HG03378 (cell line): ENCODE results near the gene MTREX.

ENCODE experiments used
- ATAC-seq: cut with Tn5 transposase; IDR thresholded peaks from one replicate; pipeline ENCODE4 v1.9.1; 2021; ENCODE audit warnings: mild to moderate bottlenecking, moderate library complexity; ENCODE audit not compliant: unreplicated experiment

The MTREX gene

DNA sequence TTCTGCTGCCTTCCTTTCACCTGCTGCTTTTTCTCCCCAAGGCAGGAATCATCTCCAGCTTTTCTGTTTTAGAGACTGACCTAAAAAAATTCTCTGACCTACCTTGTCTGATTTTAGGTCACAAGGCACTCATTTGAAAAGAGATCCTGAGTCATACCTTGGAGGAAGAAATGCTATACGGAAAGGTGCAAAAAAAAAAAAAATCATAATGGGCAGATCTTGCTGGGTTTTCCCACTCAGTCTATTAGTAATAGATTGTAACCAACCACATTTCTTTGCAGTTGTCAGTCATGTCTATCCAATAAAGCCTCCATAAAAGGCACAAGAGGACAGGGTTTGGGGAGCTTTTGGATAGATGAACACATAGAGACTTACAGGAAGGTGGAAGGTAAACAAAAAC lies 70.0 kb downstream of the MTREX start:
- no peak for ATAC-seq

DNA sequence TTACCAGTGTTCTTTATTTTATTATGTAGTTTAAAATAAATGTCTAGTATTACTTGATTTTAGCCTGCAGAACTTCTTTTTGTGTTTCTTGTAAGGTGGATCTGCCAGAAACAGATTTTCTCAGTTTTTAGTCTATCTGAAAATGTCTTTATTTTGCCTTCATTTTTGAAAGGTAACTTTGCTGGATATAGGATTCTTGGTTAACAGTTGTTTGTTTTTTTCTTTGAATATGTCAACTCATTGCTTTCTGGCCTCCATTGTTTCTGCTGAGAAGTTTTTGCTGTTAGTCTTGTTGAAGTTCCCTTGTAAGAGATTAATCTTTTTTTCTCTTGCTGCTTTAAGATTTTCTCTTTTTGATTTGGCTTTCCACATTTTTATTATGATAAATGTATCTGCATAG lies 75.5 kb downstream of the MTREX start:
- no peak for ATAC-seq

DNA sequence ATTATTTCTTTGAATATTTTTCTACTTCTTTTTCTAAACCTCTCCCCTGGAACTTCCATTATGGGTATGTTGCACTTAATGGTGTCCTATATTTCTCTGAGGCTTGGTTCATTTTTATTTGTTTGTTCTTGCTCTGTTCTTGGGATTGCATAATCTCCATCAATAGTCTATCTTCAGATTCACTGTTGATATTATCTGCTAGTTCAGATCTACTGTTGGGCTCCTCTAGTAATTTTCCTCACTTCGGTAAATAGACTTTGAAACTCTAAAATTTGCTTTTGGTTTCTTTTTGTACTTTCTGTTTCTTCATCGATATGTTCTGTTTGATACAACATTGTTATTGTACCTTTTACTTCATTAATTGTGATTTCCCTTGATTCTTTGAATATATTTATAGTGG lies 76.3 kb downstream of the MTREX start:
- ATAC-seq, result no peak

DNA sequence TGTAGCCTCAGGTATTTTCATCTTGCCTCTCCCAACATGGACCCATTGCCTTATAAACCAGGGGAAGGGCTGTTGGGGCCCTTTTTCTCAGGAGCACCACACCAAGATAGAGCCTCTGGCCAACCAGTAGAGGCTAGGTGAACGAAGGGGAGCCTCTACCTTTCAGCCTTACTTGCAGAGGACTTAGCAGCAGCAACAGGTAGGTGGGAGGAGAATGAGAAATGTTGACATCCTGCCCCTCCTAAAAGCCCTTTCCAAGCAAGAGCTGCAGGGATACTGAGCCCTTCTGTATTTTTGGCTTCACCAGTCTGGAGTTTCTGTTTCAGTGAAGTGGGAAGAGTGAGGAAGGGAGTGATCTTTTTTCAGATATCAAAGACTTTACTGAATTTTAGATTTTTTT lies 77.4 kb downstream of the MTREX start:
- no peak for ATAC-seq

DNA sequence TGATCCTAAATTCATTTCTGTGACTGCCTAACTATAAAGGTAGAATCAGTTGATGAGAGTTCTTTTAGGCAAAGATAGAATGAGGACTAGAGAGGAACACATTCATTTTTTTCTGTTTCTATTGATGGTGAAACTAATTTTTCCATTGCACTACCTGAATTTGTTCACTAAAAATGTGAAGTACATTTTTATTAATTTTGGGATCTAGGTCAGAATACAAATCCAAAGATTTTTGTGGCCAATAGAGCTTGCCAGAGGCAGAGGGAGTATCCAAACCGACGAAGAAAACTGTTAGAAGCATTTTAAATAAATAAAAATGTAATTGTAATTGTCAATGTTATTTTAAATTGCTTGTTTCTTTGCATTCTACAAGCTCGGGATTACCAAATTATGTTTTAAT lies 78.1 kb downstream of the MTREX start:
- no peak for ATAC-seq

DNA sequence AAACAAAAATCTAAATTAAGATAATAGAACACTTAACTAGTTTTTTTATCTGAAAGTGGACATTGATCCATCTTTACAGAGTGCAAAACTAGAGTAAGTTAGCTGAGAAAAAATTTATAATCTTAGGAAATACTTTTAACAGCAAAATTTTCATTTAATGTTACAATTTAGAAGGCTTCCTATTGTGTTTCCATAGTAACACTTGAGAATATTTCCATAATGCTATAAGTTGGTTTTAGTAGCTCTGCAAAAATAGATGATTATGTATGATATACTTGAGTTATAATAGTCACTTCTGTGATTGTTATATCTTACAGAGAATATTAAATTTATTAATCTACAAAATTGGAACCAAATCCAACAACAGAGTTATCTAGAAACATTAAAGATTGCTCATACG lies 78.6 kb downstream of the MTREX start:
- no peak for ATAC-seq

DNA sequence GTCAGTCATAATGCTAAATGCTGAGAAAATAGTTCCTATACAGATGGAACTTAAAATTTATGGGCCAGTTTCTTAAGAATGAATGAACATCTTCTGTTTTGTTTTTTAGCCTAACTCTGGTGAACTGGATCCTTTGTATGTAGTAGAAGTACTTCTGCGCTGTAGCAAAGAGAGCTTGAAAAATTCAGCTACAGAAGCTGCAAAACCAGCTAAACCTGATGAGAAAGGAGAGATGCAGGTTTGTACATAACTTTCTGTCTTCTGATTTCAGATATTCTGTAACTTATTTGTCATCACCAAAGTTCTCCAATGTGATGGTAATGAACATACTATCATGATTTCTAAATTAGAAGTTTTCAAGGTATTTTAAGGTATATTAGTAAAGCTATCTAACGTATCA lies 80.1 kb downstream of the MTREX start:
- no peak for ATAC-seq

DNA sequence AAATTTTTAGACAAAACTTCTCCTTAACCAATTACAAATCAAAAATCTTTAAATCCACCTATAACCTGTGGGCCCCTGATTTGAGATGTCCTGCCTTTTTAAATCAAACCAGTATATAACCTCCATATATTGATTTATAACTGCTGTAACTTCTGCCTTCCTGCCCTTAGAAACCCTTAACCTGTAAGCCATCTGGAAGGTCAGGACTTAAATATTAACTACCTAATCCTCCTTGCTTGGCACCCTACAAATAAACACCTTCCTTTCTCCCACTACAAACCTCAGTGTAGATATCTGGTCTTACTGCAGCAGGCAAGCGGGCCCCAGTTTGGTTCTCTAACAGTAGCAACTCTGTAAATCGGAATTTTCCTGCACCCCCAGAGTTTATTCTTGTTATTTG lies 83.9 kb downstream of the MTREX start:
- ATAC-seq, result no peak

DNA sequence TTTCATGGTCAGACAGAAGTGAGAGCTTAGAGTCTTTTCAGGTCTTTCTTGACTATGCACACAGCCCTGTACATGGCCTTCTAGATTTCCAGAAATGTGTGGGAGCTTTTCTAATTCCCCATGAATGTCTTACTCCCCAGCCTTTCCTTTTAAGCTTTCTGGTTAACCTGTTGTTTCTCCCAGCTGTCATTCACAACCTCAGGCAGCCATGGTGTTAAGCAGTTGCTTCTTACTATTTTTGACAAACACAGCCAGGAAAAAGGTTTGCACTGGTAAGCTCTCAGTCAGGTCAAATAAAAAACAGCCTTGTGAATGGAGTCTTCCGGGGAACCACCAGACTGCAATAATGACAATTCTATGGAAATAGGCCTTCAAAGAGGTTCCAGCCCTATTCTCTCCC lies 84.9 kb downstream of the MTREX start:
- no peak for ATAC-seq

DNA sequence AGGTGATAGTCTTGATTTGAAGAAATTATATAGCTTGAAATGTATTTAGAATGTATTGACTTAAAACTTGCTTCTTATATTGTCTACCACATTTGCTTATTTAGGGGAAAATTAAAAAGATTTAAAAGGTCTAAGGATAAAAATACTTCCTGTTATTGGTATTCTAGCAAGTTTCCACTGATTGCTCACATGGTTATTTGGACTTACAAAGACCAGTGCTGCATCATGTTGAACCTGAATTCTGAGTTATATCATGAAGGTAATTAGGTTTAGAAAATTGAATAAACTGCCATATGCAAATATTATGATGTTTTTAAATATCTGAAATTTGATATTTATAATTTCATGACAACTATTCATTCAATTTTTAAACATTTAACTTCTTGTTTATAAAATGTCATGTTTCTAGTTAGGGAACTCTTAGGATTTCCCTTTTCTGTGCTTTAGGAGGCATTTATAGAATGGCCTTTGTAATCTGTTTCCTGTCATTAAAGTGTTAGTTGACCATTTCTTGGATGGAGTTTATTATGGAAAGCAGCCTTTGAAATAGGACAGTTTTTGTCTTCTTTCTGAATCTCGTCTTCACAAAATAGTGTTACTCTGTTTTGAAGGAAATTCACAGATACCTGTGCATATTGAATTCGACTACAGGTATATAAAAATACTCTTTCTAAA lies 85.8 kb downstream of the MTREX start:
- ATAC-seq, result no peak

DNA sequence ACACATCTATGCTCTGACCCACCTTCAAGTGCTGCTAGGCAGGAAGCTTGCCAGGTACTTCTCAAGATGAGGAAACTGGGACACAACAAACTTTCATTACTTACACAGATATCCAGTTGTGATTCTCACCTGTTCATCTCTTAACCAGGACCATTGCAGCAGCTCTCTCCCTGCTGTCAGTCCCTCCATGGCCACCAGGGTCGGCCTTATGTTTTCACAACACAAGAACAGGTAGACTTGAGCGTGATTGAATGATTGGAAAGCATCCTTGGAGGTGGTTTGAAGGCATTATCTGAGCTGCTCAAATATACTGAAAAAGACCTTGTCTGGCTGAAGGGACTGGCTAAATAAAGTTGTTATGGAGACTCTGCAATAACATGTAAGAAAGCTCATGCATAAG lies 94.4 kb downstream of the MTREX start:
- ATAC-seq, result no peak

DNA sequence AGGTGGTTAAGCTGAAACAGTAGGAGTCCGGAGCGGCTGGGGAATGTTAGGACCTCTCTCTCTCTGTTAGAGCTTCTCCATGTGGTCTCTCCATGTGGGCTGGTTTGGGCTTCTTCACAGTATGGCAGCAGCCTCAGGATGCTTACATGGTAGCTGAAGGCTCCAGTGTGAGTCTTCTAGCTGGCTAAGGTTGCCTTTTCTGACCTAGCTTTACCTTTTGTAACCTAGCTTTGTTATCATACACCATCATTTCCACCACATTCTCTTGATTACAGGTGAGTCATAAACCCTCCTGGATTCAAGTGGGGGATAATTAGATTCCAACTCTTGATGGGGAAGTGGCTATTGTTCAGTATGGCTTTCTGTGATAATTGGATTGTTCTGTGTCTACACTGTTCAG lies 98.5 kb downstream of the MTREX start:
- ATAC-seq, result no peak

DNA sequence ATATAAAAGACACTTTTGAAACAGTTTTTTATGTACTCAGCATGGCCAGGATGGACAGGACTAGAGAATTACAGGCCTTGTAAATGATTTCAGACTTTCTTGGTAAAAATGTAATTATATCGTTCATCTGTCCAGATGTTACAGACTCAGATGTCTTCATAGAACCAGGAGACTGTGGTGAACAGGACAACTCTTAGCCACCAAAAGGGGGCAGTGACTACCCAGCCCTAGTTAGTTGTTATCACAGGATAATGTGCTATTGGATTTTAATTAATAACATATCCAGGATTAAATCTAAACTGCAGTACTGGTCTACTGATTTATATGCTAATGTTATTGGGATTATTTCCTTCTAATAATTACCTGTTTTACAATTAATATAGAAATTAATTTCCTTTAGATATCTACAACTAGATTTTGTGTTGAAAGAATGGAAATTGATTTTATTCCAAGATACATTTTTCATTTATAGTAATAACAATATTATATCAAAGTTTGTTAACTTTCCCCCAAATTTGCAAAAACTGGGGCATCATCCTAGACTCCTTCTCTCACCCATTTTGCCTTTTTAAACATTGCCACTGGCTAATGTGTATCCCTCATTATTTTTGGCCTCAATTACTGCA lies 99.4 kb downstream of the MTREX start:
- no peak for ATAC-seq

DNA sequence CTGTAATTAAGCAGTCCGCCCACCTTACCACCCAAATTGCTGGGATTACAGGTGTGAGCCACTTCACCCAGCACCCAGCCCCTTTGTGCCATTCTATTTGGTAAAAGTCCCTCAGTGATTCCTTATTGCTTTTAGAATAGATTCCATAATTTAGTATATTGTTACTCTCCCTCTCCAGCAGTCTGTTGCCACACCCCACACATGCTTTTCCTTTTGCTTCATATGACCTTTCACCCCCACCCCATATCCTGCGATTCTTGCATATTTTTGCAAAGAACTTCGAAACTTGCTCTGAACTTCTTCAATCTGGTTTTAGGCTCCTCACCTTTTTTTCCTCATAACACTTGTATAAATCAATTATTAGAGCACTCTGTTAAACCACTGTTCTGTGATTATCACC lies 100.2 kb downstream of the MTREX start:
- no peak for ATAC-seq

DNA sequence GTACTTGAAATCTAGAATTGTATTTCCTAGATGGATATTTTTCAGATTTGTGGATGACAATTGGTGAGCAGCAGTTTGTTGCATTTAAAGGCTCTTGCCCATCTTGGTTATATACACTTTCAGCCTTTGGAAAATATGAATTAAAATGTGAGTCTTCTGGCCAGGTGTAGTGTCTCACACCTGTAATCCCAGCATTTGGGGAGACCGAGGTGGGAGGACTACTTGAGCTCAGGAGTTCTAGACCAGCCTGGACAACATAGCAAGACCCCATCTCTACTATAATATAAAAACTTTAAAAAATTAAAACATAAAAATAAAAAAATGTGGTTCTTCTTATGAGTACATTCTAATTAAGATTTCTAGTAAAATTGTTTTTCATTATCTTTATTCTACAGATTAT lies 102.0 kb downstream of the MTREX start:
- no peak for ATAC-seq

DNA sequence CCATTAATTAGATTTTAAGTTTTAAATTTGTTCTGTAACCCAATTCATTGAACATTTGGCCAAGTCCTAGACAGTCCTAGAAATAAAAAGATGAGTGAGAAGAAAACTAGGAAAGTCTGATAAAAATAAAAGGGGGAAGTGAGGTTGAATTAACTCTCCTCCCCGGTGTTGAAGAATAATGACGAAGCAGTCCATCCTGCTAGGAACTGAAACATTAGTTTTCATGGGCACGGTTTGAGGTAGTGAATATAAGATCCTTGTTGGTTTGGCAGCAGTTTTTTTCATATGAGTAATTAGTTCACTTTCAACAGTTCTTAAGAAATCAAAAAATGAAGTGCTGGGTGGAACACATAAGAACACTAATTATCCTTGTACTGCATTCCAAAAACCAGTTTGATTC lies 103.1 kb downstream of the MTREX start:
- no peak for ATAC-seq

DNA sequence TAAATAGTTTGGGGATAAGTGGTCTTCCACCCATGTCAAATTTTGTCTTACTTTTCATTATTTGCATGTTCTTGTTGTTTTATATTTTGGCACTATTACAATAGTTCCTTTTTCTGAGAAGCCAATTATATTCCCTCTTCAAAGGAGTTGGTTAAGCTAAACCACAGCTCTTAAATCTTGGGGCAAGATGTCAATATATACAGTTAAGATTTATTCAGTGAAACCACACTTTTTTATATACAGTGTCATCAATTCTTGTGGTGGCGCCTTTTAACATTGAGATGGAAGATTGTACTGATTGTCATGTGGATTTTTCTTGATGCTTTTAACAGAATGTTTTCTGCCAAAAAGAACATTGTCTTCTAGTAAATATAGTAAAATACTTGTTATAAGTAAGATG lies 104.1 kb downstream of the MTREX start:
- ATAC-seq, result no peak

DNA sequence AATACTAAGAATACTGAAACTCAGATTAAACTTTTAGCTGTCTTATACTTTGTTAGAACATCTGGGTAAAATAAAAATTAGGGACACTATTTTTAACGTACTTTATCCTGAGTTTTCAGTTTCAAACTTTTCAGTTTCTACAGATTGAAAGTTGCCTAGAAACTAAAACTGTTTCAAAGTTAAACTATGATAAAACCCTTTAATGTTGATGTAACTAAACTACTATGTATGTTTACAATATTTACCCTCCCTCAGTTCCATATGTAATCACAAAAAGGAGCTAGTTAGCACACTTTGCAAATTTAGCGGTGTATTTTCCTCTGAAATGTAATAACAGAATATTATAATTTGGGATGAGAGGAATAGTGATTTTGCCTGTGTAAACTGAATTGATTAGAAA lies 105.9 kb downstream of the MTREX start:
- no peak for ATAC-seq

DNA sequence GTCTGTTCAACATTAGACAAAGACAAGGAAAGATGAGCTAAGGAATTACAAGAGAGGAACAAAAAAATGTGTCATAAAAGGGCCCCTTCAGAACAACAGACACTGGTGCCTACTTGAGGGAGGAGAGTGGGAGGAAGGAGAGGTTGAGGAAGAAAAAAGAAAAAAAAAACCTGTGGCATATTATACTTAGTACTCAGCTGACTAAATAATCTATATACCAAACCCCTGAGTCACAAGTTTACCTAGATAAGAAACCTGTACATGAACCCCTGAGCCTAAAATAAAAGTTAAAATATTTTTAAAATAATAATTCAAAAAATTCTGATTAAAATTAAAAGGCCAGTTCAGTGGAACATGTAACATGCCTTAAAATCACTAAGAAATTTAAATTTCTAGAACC lies 107.3 kb downstream of the MTREX start:
- no peak for ATAC-seq

DNA sequence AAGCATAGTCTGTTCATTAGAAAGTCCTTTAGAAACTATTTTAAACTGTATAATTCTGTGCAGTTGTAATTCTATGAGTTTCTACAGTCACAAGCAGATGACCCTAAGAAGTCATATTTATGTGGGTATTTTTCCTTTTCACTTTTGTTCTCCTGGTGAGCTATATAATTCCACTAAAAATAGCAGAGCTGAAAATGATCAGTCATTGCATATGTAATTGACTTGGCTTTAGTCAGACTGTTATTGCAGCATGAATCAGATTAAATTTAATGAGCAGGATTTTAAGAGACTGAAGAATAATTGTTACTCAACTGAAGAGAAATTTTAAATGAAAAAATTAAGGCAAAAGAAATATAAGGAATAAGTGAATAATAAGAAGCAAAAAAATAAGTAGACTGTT lies 108.5 kb downstream of the MTREX start:
- no peak for ATAC-seq

DNA sequence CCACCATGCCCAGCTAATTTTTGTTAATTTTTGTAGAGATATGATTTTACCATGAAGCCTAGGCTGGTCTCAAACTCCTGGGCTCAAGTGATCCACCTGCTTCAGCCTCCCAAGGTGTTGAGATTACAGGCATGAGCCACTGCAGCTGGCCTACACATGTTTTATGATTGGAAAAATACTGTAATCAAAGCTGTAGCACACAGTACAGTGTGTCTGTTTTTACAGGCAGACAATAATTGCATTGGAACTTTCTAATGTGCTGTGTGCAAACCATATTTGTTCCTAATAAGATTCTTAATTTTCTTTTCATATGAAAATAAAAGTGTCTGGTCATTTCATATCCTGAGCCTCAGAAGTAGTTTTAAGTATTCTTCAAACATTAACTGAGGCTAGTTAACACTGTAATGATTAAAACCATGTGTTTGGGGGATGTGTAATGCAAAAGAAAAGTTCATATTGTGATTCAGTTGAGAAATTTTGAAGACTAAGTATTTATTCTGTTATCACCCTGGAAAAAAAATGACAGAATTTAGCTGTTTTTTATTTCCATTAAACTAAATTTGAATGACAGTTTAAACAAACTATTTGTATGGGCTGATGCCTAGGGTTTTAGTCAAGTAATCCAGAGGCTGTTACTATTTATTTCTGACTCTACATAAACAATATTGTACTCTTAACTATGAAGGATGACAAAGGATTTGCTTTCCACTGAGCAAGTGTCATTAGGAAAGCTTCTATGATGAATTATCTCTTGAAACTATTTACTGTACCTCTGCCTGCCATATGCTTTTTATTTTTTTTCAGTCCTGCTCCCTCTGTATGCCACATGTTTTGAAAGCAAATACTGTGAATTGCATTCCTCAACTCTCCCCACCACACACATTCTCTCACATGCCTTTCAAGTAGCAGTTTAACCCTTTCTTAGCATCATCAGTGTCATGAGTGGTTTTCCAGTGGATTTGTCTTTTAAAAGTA lies 111.5 kb downstream of the MTREX start:
- no peak for ATAC-seq

DNA sequence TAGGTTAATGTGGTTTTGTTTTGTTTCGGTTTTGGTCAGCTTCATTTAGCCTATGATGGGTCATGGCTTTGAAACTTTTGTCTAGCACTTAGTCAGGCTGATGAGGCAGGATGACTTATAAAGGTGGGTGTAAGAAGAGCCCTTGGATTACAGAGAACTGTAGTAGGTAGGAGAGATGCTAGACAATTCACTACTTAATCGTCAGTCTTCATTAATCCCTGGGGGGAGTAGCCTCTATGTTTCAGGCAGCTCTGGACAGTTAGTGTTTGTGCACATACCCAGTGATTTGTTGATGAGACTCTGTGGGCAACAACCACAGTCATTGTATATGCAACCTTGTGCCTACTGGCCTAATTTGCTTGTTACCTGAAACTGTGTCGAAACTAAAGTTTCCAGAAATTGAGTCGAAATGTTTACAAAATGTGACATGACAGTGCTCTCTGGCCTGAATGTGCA lies 113.3 kb downstream of the MTREX start:
- ATAC-seq, result peak; percentile 94
